Activated T-cell treated with anti-CD3 and anti-CD28 coated beads for 48 hours (primary cell): ENCODE data around the gene CYP24A1.

ENCODE experiments used
- DNase-seq: peaks from one replicate; pipeline ENCODE4 v3.0.0-alpha.2; 2020; ENCODE audit warnings: low read depth

The CYP24A1 gene

DNA sequence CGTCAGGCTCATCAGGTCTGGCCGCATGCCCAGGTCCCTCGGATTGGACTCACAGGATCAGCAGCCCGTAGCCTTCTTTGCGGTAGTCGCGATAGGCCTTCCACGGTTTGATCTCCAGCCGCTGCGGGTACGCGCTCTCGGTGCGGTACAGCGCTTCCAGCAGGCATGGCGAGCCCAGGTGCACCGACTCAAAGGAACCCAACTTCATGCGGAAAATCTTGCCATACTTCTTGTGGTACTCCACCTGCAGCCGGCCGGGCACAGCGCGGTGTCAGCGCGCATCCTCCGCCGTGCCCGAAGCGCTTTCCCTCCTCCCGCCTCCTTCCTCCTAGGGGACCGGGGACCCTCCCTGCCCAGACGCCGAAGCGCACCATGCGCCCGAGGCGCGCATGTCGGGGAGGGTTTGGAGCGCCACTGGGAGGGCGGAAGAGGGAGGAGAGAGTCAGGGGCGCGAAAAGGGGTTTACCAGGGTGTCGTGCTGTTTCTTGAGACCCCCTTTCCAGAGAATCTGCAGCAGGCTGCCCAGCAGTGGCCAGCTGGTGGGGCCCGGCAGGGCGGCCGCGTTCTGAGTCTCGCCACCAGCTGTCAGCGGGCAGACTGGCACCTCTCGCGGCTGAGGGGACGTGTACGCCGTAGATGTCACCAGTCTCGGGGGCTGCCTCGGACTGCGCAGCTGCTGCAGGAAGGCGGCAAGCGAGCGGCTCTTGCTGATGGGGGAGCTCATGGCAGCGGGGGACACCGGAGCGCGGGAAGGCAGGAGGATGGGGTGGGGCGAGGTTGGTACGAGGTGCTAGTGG is 732 bp downstream of the CYP24A1 start:
- no peak for DNase-seq

DNA sequence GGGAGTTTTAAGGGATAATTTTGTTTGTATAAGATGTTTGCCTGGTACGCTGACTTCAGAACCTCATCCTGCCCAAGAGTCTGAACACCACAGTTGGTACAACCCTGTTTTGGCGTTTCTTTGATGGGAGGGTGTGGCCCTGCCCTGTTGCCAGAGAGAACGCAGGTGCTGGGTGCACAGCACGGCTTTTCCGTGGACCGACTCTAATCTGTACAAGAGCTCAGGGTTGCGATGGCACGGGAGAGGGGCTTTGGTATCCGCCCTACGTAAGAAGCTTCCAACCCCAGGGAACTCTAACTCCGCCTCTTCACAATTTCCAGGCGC is 1.3 kb downstream of the CYP24A1 start:
- no peak for DNase-seq

DNA sequence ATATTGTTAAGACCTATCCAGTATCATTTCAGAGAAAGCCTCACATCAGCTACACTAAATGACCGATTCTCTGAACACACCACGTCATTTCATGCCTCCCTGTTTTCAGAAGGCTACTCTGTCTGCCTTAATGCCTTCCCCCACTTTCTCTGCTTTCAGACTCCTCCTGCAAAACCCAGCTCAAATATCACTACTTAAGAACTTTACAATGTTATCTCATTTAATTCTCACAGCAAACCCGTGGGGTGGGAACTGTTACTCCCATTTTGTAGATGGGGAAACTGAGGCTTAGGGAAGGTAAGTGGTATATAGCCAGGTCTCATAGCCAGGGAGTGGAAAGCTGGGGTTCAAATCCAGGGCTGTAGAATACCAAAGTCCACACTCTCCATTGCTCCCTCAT is 2.8 kb downstream of the CYP24A1 start:
- DNase-seq = no peak

DNA sequence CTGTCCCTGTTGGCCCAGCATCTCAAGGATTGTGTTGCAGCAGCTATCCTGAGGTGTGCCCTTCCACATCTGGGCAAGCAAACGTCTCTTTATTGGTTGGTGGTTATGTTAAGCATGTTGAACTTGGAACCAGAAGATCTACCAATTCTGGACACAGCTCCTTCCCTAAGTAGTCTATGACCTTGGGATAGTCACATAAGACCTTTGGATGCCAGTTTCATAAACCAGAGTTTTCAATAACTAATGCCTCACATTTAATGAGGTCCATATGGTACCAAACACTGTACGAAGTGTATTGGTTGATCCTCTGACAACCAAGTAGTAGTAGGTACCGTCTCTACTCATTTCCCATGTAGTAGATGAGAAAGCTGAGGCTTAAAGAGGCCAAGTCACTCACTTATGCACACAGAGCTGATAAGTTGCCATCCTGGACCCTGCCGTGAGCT is 3.7 kb downstream of the CYP24A1 start:
- no peak for DNase-seq

DNA sequence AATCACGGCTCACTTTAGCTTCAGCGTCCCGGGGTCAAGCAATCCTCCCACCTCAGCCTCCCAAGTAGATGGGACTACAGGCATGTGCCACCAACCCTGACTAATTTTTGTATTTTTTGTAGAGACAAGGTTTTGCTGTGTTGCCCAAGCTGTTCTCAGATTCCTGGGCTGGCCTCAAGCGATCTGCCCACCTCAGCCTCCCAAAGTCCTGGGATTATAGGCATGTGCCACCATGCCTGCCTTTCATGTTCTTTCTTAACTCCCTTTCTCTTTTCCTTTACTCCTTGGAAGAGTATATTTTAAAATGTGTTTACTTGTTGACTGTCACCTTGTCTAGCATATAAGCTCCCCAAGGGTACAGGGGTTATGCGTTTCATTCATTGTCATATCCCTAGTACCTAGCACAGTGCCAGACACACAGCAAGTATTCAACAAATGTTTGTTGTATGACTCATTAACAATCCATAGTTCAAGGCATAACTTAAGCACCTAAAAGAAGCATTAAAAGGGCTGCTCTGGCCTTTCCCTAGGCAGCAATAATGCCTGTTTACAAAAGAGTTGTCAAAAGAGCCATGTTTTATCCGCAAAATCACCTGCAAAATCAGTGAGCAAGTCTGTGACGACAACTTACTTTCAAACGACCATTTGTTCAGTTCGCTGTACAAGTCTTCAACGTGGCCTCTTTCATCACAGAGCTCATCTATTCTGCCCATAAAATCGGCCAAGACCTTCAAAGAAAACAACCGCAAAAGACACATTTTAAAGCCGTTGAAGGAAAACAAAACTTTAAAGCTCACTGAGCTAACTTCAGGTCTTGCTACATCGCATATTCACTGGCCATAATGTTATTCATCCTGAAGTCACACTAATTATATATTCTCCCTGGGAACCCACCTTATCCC is 4.6 kb downstream of the CYP24A1 start:
- no peak for DNase-seq

DNA sequence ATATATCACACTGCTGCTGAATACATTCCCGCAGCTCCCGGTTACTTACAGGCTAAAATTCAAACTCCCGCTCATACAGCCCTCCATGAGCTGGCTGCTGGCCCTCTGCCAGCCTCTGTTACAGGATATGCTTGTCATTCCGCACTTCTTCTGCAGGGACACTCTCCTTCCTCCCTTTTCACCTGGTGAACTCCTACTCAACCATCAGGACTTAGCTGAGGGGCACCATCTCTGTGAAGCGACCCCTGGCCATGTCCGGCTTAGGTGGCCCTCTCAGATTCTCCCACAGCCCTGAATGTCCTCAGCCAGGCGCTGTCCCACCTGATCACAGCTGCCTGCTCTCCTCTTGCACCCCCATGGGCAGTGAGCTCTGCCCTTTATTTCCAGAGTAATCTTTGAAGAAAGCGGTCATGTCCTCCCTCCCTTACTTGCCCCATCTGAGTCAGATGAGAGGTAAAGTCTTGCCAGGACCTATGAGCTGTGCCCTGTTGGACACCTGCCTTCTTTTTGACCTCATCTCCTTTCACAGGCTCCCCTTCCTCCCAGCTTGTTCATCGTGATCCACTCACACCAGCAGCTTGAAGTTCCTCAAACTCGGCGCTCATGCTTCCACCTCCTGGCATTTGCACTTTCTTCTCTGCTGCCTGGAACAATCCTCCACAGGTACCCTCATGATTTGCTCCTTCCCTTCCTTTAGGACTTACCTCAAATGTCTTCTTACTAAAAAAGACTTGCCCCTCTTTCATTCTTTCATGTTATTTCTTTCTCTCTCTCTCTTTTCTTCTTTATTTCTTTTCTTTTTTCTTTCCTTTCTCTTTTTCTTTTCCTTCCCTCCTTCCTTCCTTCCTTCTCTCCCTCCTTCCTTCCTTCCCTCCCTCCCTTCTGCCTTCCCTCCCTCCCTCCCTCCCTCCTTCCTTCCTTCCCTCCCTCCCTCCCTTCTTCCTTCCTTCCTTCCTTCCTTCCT is 5.6 kb downstream of the CYP24A1 start:
- no peak for DNase-seq

DNA sequence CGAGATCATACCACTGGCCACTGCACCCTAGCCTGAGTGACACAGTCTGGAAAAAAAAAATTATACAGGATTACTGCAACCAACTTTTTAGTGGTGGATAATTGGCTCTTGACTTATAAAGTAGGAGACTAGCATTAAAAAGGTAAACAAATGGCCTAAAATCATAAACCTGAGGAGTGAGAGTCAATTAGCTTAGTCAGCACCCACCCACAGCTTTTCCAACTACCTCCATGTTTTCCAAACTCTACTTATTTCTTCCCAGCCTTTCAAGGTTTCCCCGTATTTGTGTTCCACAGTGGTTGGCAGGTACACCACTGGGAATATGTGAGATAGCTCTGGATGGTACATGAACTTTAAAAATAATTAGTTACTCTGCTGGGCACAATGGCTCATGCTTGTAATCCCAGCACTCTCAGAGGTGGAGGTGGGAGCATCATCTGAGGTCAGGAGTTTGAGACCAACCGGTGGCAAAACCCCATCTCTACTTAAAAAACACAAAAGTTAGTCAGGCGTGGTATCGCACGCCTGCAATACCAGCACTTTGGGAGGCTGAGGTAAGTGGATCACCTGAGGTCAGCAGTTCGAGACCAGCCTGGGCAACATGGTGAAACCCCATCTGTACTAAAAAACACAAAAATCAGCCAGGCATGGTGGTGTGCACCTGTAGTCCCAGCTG is 6.7 kb downstream of the CYP24A1 start:
- DNase-seq = no peak

- no peak for DNase-seq
Measured at GRCh38 chr20:54165803-54166202, 8.0 kb downstream of the CYP24A1 start.

DNA sequence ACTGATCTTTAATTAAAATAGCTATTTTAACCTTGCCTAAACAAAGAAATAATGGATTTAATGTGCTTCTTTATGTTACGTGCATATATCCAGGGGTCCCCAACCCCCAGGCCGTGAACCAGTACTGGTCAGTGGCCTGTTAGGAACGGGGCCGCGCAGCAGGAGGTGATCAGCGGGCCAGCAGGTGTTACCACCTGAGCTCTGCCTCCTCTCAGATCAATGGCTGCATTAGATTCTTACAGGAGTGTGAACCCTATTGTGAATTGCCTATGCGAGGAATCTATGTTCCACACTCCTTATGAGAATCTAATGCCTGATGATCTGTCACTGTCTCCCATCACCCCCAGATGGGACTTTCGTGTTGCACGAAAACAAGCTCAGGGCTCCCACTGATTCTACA is 8.8 kb downstream of the CYP24A1 start:
- no peak for DNase-seq

DNA sequence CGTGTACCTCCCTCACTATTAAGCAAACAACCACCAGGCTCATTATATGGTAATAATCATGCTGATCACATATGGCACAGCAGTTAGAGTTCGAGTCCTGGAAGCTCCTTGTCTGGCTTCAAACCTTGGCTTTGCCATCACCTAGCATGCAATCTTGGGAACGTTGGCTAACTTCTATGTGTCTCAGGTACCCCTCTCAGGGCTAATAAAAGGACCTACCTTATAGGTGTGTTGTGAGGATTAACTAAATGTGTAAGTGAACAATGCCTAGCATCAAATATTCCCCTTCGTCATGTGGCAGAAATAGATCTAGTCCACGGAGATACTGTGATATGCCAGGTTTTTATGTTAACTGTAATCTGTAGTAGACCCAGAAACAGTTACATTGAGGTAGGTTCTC is 10.4 kb downstream of the CYP24A1 start:
- DNase-seq = no peak

- no peak for DNase-seq
Measured at GRCh38 chr20:54162378-54163009, 11.3 kb downstream of the CYP24A1 start.

GRCh38 chr20:54161821-54162149 is 12.0 kb downstream of the CYP24A1 start:
- DNase-seq = no peak

DNA sequence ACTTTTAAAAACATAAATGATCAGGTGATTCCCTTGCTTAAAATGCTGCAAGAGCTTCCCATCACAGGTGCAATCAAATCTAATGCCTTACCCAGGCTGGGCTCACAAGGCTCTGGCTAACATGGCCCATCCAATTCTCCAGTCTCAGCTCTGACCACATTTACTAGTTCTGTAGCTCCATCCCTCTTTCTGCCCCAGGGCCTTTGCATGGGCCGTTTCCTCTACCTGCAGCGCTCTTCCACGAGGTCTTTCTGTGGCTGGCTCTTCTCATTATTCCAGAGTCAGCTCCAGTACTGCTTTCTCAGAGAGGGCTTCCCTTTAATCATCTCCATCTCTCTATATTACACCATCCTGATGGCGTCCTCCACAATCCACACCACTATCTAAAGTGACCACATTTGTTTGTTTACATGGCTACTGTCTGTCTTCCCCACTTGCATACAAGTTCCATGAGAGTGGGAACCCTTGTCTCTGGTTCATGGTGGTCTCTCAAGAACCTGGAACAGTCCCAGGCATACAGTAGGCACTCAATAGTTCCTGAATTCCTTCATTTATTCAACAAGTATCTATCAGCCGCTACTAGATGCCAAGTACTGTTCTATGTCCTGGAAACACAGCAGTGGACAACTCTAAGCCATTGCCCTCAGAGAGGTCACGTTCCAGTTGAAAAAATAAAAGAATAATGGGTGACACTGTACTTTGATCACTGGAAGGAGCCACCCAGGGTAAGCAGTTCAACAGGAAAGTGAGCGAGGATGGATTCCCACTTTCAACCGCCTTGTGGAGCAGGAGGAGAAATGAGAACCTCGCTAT is 12.6 kb downstream of the CYP24A1 start:
- no peak for DNase-seq

DNA sequence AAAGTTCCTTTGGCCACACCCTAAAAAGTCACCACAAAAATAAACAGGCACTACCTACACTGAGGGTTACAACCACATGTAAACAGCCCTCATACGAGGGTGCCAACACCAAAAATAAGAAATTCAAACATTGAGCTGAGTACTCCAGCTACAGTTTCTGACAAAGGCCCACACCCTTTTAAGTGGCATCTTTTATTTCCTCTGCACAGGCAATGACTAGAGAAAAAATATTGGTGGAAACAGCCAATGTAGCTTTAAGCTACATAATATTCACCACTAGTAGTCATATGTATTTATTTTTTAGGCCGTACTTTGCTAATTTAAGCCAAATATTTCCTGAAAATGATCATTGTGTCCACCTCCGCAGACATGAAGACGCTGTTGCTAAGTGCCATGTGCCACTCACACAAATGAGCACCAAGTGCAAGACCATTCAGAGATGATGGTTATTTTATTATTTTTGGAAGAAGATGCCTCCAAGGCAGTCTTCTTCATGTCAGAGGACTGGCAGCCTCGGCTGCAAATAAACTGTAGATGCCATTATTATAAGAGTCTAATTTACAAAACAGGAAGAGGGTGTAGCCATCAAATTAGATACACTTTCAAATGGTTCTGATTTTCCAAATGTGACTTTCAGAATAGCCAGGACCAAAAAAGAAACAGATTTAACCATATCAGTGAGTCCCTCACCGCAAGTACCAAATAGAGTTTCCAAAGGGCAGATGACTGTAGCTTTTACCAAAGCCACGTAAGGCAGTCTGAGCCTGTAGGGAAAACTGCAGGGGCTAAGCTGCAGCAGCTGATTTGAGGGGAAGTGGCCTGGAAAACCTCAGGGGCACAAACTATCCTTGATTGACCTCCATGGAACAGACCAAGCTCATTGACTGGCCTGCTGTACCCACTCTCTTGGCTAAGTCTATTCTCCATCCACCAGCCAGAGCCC is 13.4 kb downstream of the CYP24A1 start:
- DNase-seq = no peak

DNA sequence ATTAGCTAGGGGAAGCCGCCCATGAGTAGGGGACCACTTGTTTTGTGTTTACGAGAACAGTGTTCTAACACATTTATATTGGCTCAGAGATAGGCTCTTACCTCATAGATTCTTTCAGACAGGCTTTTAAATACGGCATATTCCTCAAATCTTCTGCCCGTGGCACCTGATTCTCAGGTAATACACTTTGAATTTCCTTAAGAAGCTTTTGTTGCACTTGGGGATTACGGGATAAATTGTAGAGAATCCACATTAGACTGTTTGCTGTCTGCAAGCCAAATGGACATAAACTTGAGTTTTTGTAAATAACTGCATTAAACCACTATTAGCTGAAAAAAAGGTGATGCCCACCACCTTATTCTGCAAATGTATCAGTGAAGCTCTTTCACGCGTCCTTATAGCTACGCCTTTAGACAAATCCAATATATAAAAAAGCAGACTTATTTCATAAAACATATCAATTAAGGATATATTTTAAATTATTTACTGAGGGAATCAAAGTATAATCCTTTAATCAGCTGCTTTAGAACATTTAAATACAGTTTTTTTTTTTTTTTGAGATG is 14.8 kb downstream of the CYP24A1 start:
- no peak for DNase-seq

GRCh38 chr20:54158226-54158625 is 15.6 kb downstream of the CYP24A1 start:
- DNase-seq = no peak

GRCh38 chr20:54156981-54157835 is 16.6 kb downstream of the CYP24A1 start:
- no peak for DNase-seq

DNA sequence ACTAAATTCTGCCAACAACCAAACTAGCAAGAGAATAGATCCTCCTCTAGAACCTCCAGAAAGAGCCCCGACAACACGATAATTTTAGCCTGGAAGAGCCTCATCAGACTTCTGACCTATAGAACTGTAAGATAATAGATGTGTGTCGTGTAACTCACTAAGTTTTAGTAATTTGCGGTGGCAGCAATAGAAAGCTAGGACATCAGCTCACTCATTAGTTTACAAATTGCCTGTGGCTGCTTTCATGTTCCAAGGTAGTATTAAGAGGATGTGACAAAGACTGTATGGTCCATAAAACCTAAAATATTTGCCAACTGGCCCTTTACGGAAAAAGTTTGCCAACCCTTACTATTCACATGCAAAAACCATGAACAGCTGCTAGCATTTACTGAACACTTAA is 17.3 kb downstream of the CYP24A1 start:
- no peak for DNase-seq
